ENCODE data around the gene NFATC2IP. TPM values are rescaled to one million over a fixed set of nuclear protein-coding genes. Genes with fewer than 3 reads are reported as not detected.

Gene NFATC2IP
- total RNA-seq, 5 donors from 2014 or later (not counting 1 experiment from before 2014, with no cell fraction given): 78.5 to 111 (median 100) TPM

DNA sequence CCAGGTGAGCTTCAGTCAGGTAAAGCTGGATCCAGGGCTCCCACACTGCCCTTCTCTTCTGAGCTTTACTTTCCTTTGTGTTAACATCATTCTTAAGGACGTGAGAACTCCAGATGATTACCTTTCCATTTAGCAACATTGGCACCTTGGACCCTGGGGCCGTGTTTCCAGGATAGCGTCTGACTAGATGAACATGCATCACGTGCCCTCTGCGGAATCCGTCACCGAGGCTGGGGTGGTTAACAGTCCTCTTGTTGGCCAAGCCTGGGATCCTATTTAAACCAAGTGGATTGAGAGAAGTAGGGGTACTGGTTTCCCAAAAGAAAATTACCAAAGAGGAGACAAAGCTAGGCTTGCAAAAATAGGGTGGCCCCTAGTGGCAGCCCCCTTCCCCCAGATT is 30.2 kb downstream of the NFATC2IP start:
- no peaks in the 10 kb centered on the region for H3K27me3 ChIP-seq (replicated peaks in 1 of 2; ENCODE audit: control insufficient read depth in 2 of 2, extremely low read depth in 1 of 2, insufficient read depth in 2 of 2, low read length in 1 of 2)
- Mint-ChIP-seq H3K4me1 (peaks cover 44 to 57% (median 50%) of the 10 kb centered on the region in 3 donors), H3K27me3 (no peaks in the 10 kb centered on the region), H3K9me3 (no peaks in the 10 kb centered on the region), H3K27ac (peak overlapping the region in 1 of 2 donors; percentile 48), H3K36me3 (peaks cover 39% of the 10 kb centered on the region), H3K4me3 (no peak overlapping the region)
- H3K4me3 ChIP-seq (ENCODE audit: control insufficient read depth in 1 of 2, extremely low read depth in 1 of 2, low read length in 1 of 2): no peak overlapping the region
- H3K9me3 ChIP-seq: no peaks in the 10 kb centered on the region
- DNase-seq (no peak), ATAC-seq (replicated peaks in 1 of 4) (no peak)
- CTCF ChIA-PET: interaction anchor here in 1 of 2 donors (0.7 kb wide), 1 partner anchor 14 kb away, joined by 3 read pairs; no protein-coding TSS in a partner anchor
- POLR2A ChIA-PET: interaction anchor here in 1 of 2 donors (0.5 kb wide), 1 partner anchor 430 kb away, joined by 3 read pairs; no protein-coding TSS in a partner anchor
- H3K36me3 ChIP-seq (ENCODE audit: control insufficient read depth in 2 of 2, extremely low read depth in 1 of 2, insufficient read depth in 1 of 2, low read length in 1 of 2): peaks cover 10 to 54% of the 10 kb centered on the region in 2 donors
- no peak overlapping the region for H3K27ac ChIP-seq (ENCODE audit: low read length)
- H3K4me1 ChIP-seq (ENCODE audit: control insufficient read depth in 1 of 2, extremely low read depth in 1 of 2, insufficient read depth in 2 of 2, low read length in 2 of 2): peaks cover 11 to 47% of the 10 kb centered on the region in 2 experiments
- 94% methylated on average over 6 of the region's 7 CpGs for WGBS (ENCODE audit: insufficient coverage)

DNA sequence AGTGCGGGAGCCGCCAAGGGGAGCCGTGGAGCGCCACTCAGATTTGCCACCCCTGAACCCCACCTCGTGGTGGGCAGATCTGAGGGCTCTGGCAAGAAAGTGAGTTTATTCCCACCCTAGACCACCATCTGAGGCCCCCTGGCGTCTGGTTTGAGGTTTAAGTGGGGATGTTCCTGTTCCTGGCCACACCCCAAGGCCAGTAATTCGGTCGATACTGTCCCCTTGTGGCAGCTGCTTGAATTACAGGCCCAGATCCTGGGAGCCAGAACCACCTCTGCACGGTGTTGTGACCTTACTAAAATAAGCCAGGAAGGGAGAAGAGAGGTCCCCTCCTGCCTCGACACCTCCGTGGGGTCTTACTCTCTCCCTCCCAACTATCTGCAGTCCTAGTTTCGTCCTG is 30.8 kb downstream of the NFATC2IP start:
- WGBS (ENCODE audit: insufficient coverage): no CpG with 5 or more reads among the region's 12 CpGs

DNA sequence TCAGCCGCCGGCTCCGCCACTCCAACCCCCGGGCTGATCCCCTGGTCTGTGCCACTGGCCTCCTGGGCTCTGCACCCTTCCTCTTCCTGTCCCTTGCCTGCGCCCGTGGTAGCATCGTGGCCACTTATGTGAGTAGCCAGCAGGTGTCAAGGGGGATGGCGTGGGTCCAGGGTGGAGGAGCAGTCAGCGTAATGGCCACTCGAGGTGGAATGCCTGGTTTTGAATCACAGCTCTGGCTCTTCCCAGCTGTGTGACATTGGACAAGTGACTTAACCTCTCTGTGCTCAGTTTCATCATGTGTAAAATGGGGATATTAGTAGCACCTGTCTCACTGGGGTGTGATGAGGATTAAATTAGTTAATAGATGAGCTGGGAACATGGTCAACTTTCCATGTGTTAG is 31.7 kb downstream of the NFATC2IP start:
- DNase-seq (no peak), ATAC-seq (replicated peaks in 1 of 4) (no peak)
- peaks cover 0 to 5% (median 4%) of the 10 kb centered on the region in 3 donors for H3K9me3 Mint-ChIP-seq
- Histone ChIP-seq H3K9me3 (no peaks in the 10 kb centered on the region), H3K4me3 (ENCODE audit: control insufficient read depth in 1 of 2, extremely low read depth in 1 of 2, low read length in 1 of 2) (no peak overlapping the region), H3K27ac (ENCODE audit: low read length) (no peak overlapping the region), H3K27me3 (replicated peaks in 1 of 2; ENCODE audit: control insufficient read depth in 2 of 2, extremely low read depth in 1 of 2, insufficient read depth in 2 of 2, low read length in 1 of 2) (no peaks in the 10 kb centered on the region), H3K4me1 (ENCODE audit: control insufficient read depth in 1 of 2, extremely low read depth in 1 of 2, insufficient read depth in 2 of 2, low read length in 2 of 2) (peaks cover 13 to 58% of the 10 kb centered on the region in 2 experiments), H3K36me3 (ENCODE audit: control insufficient read depth in 2 of 2, extremely low read depth in 1 of 2, insufficient read depth in 1 of 2, low read length in 1 of 2) (peaks cover 12 to 58% of the 10 kb centered on the region in 2 donors)
- no peak overlapping the region for H3K4me3 Mint-ChIP-seq
- peaks cover 45% of the 10 kb centered on the region for H3K36me3 Mint-ChIP-seq
- ChIA-PET CTCF (no interaction called here), POLR2A (no interaction called here)
- WGBS (ENCODE audit: insufficient coverage): 97% methylated on average over 10 of the region's 10 CpGs
- peaks cover 38 to 53% (median 43%) of the 10 kb centered on the region in 3 donors for H3K4me1 Mint-ChIP-seq
- peak overlapping the region; percentile 31 to 39 for H3K27ac Mint-ChIP-seq
- H3K27me3 Mint-ChIP-seq: no peaks in the 10 kb centered on the region

More for the DNA sequence above, 30.8 kb downstream of the NFATC2IP start:
- Mint-ChIP-seq H3K4me3 (no peak overlapping the region), H3K4me1 (peaks cover 38 to 53% (median 45%) of the 10 kb centered on the region in 3 donors), H3K36me3 (peaks cover 42% of the 10 kb centered on the region), H3K27me3 (no peaks in the 10 kb centered on the region), H3K27ac (peak overlapping the region in 1 of 2 donors; percentile 34), H3K9me3 (no peaks in the 10 kb centered on the region)
- Histone ChIP-seq H3K27me3 (replicated peaks in 1 of 2; ENCODE audit: control insufficient read depth in 2 of 2, extremely low read depth in 1 of 2, insufficient read depth in 2 of 2, low read length in 1 of 2) (no peaks in the 10 kb centered on the region), H3K27ac (ENCODE audit: low read length) (no peak overlapping the region), H3K9me3 (no peaks in the 10 kb centered on the region), H3K4me1 (ENCODE audit: control insufficient read depth in 1 of 2, extremely low read depth in 1 of 2, insufficient read depth in 2 of 2, low read length in 2 of 2) (peaks cover 11 to 49% of the 10 kb centered on the region in 2 experiments), H3K4me3 (ENCODE audit: control insufficient read depth in 1 of 2, extremely low read depth in 1 of 2, low read length in 1 of 2) (no peak overlapping the region), H3K36me3 (ENCODE audit: control insufficient read depth in 2 of 2, extremely low read depth in 1 of 2, insufficient read depth in 1 of 2, low read length in 1 of 2) (peaks cover 10 to 55% of the 10 kb centered on the region in 2 donors)
- ChIA-PET CTCF (no interaction called here), POLR2A (no interaction called here)
- ATAC-seq (replicated peaks in 1 of 4) (no peak), DNase-seq (peak in 4 of 35 experiments; percentile 20 to 45 (median 32))

DNA sequence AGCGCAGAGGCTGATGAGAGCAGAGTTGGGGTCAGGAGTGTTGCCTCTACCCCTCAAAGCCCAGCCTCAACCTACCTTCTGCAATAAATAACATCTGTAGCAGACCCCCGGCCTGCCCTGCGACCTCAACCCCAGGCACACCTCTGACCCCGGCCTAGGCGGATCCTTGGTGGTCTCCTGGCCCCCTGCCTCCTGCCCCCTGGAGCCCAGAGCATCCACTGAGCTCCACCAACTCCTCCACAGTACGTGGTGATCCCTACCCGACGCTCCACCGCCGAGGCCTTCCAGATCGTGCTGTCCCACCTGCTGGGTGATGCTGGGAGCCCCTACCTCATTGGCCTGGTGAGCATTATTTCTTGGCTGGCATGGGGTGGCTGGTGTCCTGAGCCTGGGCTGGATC is 32.2 kb downstream of the NFATC2IP start:
- H3K4me3 ChIP-seq (ENCODE audit: control insufficient read depth in 1 of 2, extremely low read depth in 1 of 2, low read length in 1 of 2): no peak overlapping the region
- H3K27me3 ChIP-seq (replicated peaks in 1 of 2; ENCODE audit: control insufficient read depth in 2 of 2, extremely low read depth in 1 of 2, insufficient read depth in 2 of 2, low read length in 1 of 2): no peaks in the 10 kb centered on the region
- peaks cover 12 to 59% of the 10 kb centered on the region in 2 donors for H3K36me3 ChIP-seq (ENCODE audit: control insufficient read depth in 2 of 2, extremely low read depth in 1 of 2, insufficient read depth in 1 of 2, low read length in 1 of 2)
- 95% methylated on average over 3 of the region's 11 CpGs for WGBS (ENCODE audit: insufficient coverage)
- ATAC-seq (replicated peaks in 1 of 4) (no peak), DNase-seq (no peak)
- H3K27ac ChIP-seq (ENCODE audit: low read length): no peak overlapping the region
- no peaks in the 10 kb centered on the region for H3K9me3 ChIP-seq
- CTCF ChIA-PET: no interaction called here
- H3K27ac Mint-ChIP-seq: peak overlapping the region; percentile 92 to 97
- POLR2A ChIA-PET: no interaction called here
- peaks cover 38 to 53% (median 43%) of the 10 kb centered on the region in 3 donors for H3K4me1 Mint-ChIP-seq
- peaks cover 45% of the 10 kb centered on the region for H3K36me3 Mint-ChIP-seq
- H3K9me3 Mint-ChIP-seq: peaks cover 0 to 6% (median 5%) of the 10 kb centered on the region in 3 donors
- H3K4me3 Mint-ChIP-seq: no peak overlapping the region
- peaks cover 14 to 58% of the 10 kb centered on the region in 2 experiments for H3K4me1 ChIP-seq (ENCODE audit: control insufficient read depth in 1 of 2, extremely low read depth in 1 of 2, insufficient read depth in 2 of 2, low read length in 2 of 2)
- no peaks in the 10 kb centered on the region for H3K27me3 Mint-ChIP-seq

DNA sequence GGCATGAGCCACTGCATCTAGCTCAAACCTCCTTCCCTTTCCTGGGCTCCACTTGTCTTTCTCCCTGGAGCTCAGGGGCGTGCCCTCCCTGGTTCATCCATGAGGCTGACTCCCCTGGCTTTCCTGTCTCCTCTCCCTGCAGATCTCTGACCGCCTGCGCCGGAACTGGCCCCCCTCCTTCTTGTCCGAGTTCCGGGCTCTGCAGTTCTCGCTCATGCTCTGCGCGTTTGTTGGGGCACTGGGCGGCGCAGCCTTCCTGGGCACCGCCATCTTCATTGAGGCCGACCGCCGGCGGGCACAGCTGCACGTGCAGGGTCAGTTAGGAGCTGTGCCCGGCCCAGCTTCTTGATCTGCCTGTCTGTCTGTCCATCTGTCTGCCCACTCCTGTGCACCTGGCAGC is 32.9 kb downstream of the NFATC2IP start:
- Mint-ChIP-seq H3K9me3 (peaks cover 0 to 6% (median 5%) of the 10 kb centered on the region in 3 donors), H3K27me3 (no peaks in the 10 kb centered on the region), H3K36me3 (peaks cover 41% of the 10 kb centered on the region), H3K4me1 (peaks cover 36 to 51% (median 43%) of the 10 kb centered on the region in 3 donors), H3K27ac (peak overlapping the region; percentile 92 to 97), H3K4me3 (peak overlapping the region; percentile 72 to 99 (median 99))
- Histone ChIP-seq H3K9me3 (no peaks in the 10 kb centered on the region), H3K36me3 (ENCODE audit: control insufficient read depth in 2 of 2, extremely low read depth in 1 of 2, insufficient read depth in 1 of 2, low read length in 1 of 2) (peaks cover 16 to 59% of the 10 kb centered on the region in 2 donors), H3K27me3 (replicated peaks in 1 of 2; ENCODE audit: control insufficient read depth in 2 of 2, extremely low read depth in 1 of 2, insufficient read depth in 2 of 2, low read length in 1 of 2) (no peaks in the 10 kb centered on the region), H3K4me3 (ENCODE audit: control insufficient read depth in 1 of 2, extremely low read depth in 1 of 2, low read length in 1 of 2) (peak overlapping the region in 1 of 2 donors; percentile 74), H3K4me1 (ENCODE audit: control insufficient read depth in 1 of 2, extremely low read depth in 1 of 2, insufficient read depth in 2 of 2, low read length in 2 of 2) (peaks cover 18 to 60% of the 10 kb centered on the region in 2 experiments), H3K27ac (ENCODE audit: low read length) (peak overlapping the region; percentile 90)
- ATAC-seq (replicated peaks in 1 of 4): no peak
- ChIA-PET POLR2A (no interaction called here), CTCF (interaction anchor here in 1 of 2 donors (0.5 kb wide), 1 partner anchor 17 kb away, joined by 3 read pairs; no protein-coding TSS in a partner anchor)
- 97% methylated on average over 18 of the region's 18 CpGs for WGBS (ENCODE audit: insufficient coverage)
- DNase-seq: no peak

DNA sequence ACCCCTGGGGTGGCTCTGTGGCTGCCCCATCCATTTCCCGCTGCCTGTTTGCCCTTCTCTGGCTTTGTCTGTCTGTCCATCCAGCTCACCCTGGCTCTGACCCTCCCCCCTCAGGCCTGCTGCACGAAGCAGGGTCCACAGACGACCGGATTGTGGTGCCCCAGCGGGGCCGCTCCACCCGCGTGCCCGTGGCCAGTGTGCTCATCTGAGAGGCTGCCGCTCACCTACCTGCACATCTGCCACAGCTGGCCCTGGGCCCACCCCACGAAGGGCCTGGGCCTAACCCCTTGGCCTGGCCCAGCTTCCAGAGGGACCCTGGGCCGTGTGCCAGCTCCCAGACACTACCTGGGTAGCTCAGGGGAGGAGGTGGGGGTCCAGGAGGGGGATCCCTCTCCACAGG is 33.4 kb downstream of the NFATC2IP start:
- ChIA-PET POLR2A (interaction anchor here in 1 of 2 donors (0.6 kb wide), 1 partner anchor 17 kb away, joined by 4 read pairs; no protein-coding TSS in a partner anchor), CTCF (interaction anchor here in 1 of 2 donors (0.5 to 1.2 kb wide), 2 partner anchors 18 to 34 kb away, joined by 3 read pairs; partner anchors contain the start of gene NFATC2IP)
- peaks cover 0 to 6% (median 5%) of the 10 kb centered on the region in 3 donors for H3K9me3 Mint-ChIP-seq
- Histone ChIP-seq H3K36me3 (ENCODE audit: control insufficient read depth in 2 of 2, extremely low read depth in 1 of 2, insufficient read depth in 1 of 2, low read length in 1 of 2) (peaks cover 18 to 59% of the 10 kb centered on the region in 2 donors), H3K27ac (ENCODE audit: low read length) (peak overlapping the region; percentile 90), H3K4me1 (ENCODE audit: control insufficient read depth in 1 of 2, extremely low read depth in 1 of 2, insufficient read depth in 2 of 2, low read length in 2 of 2) (peaks cover 21 to 64% of the 10 kb centered on the region in 2 experiments), H3K9me3 (no peaks in the 10 kb centered on the region), H3K4me3 (ENCODE audit: control insufficient read depth in 1 of 2, extremely low read depth in 1 of 2, low read length in 1 of 2) (peak overlapping the region; percentile 74 to 99), H3K27me3 (replicated peaks in 1 of 2; ENCODE audit: control insufficient read depth in 2 of 2, extremely low read depth in 1 of 2, insufficient read depth in 2 of 2, low read length in 1 of 2) (no peaks in the 10 kb centered on the region)
- peak in 1 of 35 experiments; percentile 22 for DNase-seq
- no peak for ATAC-seq (replicated peaks in 1 of 4)
- peak overlapping the region; percentile 92 to 97 for H3K27ac Mint-ChIP-seq
- WGBS (ENCODE audit: insufficient coverage): 47% methylated on average over 12 of the region's 12 CpGs
- peaks cover 40 to 56% (median 48%) of the 10 kb centered on the region in 3 donors for H3K4me1 Mint-ChIP-seq
- no peaks in the 10 kb centered on the region for H3K27me3 Mint-ChIP-seq
- H3K4me3 Mint-ChIP-seq: peak overlapping the region; percentile 72 to 99 (median 99)
- H3K36me3 Mint-ChIP-seq: peaks cover 42% of the 10 kb centered on the region

Measured in T-cell (primary cell).